Panc1 (cell line): ENCODE results near the gene STK32C. TPM values are rescaled to one million over a fixed set of nuclear protein-coding genes. Genes with fewer than 3 reads are reported as not detected.

Experiments used
- ATAC-seq: fragments of 200-7000 bp; cut with Tn5 transposase; 2 replicates; pipeline ENCODE4 v1.9.1; 2020; ENCODE audit warnings: mild to moderate bottlenecking, moderate library complexity
- BruUV-seq: library from RNA; stranded (reverse); fragments of 400-500 nt; replicated peaks from 2 replicates; lab custom pipeline; 2021; lab: Mats Ljungman, UMichigan
- CTCF ChIA-PET: fragments of 300-600 bp; sonication (Branson Sonifier 250); formaldehyde crosslinking; loops from one replicate; lab custom pipeline; 2022; ENCODE audit warnings: antibody characterized with exemption; lab: Charles Lee
- POLR2A ChIA-PET: fragments of 300-600 bp; sonication (Branson Sonifier 250); formaldehyde crosslinking; loops from one replicate; lab custom pipeline; 2022; ENCODE audit warnings: antibody characterized with exemption; lab: Charles Lee
- DNase-seq: peaks from one replicate; pipeline ENCODE4 v3.0.0-alpha.2; 2010; ENCODE audit warnings: low read depth, low spot score
- H3K27ac ChIP-seq: 2 replicates; pipeline ENCODE4 v1.5.1; 2011; ENCODE audit warnings: mild to moderate bottlenecking, low read length, inconsistent platforms
- H3K27me3 ChIP-seq: fragments of 200-500 bp; sonication (Bioruptor generic); 2 replicates; pipeline ENCODE4 v1.6.0; 2014; ENCODE audit warnings: low read length, inconsistent platforms; ENCODE audit not compliant: control insufficient read depth, insufficient read depth
- H3K36me3 ChIP-seq: fragments of 200-500 bp; sonication (Bioruptor generic); 2 replicates; pipeline ENCODE4 v1.5.1; 2014; ENCODE audit warnings: inconsistent platforms, mild to moderate bottlenecking, low read length, moderate library complexity; ENCODE audit not compliant: control insufficient read depth, insufficient read depth
- H3K4me1 ChIP-seq: 2 replicates; pipeline ENCODE4 v1.5.1; 2011; ENCODE audit warnings: inconsistent platforms, mild to moderate bottlenecking, low read length, moderate library complexity; ENCODE audit not compliant: control insufficient read depth, insufficient read depth
- H3K4me3 ChIP-seq, 2 experiments: 2 replicates each; pipeline ENCODE4 v1.5.1; 2011 to 2012; ENCODE audit warnings: low read depth in 2 of 2, low read length in 2 of 2, mild to moderate bottlenecking in 2 of 2, inconsistent platforms in 1 of 2, moderate library complexity in 1 of 2
- H3K9me3 ChIP-seq: fragments of 200-500 bp; sonication (Bioruptor generic); 2 replicates; pipeline ENCODE4 v1.5.1; 2014; ENCODE audit warnings: low read depth, mild to moderate bottlenecking, inconsistent platforms, low read length, moderate library complexity; ENCODE audit not compliant: control insufficient read depth, insufficient read depth
- POLR2AphosphoS5 ChIP-seq: IDR thresholded peaks from 2 replicates; pipeline ENCODE4 v1.6.1; 2012; ENCODE audit warnings: mild to moderate bottlenecking, low read depth, low read length, moderate library complexity
- SIN3A ChIP-seq: IDR thresholded peaks from 2 replicates; pipeline ENCODE4 v1.6.1; 2012; ENCODE audit warnings: low read depth, mild to moderate bottlenecking, low read length, moderate library complexity, borderline replicate concordance; ENCODE audit not compliant: insufficient read depth
- TCF7L2 ChIP-seq: IDR thresholded peaks from 2 replicates; pipeline ENCODE4 v1.6.1; 2011; ENCODE audit warnings: mild to moderate bottlenecking, low read depth, low read length, inconsistent platforms
- in situ Hi-C: cut with HindIII; loops from 2 replicates; pipeline ENCODE4 v1.10.0; 2016; ENCODE audit warnings: low sequenced_read_pairs, low pct_unique_long_range_greater_than_20kb
- intact Hi-C: fragments of 100-400 bp; cut with micrococcal nuclease; formaldehyde crosslinking; loops from one replicate; pipeline ENCODE4 v1.10.0; 2022; ENCODE audit not compliant: unreplicated experiment
- total RNA-seq: library from RNA; stranded (reverse); gene quantifications from one replicate; pipeline ENCODE4 v1.2.1, GENCODE V29; 2021; ENCODE audit not compliant: unreplicated experiment
- TF ChIP-seq, protein P1 (sequence below), 2 experiments: IDR thresholded peaks; 2 replicates each; pipeline ENCODE4 v1.6.1; 2011 to 2012; ENCODE audit warnings: low read depth in 2 of 2, control low read depth in 1 of 2, low read length in 1 of 2, mild to moderate bottlenecking in 1 of 2, moderate library complexity in 1 of 2; ENCODE audit not compliant: insufficient read depth in 1 of 2
- TF ChIP-seq, protein P2 (sequence below): fragments of 450-650 bp; IDR thresholded peaks from 2 replicates; pipeline ENCODE4 v1.5.1; 2017; ENCODE audit warnings: mild to moderate bottlenecking

STK32C gene
- total RNA-seq, 1 experiment from 2014 or later, result 53.7 TPM

DNA sequence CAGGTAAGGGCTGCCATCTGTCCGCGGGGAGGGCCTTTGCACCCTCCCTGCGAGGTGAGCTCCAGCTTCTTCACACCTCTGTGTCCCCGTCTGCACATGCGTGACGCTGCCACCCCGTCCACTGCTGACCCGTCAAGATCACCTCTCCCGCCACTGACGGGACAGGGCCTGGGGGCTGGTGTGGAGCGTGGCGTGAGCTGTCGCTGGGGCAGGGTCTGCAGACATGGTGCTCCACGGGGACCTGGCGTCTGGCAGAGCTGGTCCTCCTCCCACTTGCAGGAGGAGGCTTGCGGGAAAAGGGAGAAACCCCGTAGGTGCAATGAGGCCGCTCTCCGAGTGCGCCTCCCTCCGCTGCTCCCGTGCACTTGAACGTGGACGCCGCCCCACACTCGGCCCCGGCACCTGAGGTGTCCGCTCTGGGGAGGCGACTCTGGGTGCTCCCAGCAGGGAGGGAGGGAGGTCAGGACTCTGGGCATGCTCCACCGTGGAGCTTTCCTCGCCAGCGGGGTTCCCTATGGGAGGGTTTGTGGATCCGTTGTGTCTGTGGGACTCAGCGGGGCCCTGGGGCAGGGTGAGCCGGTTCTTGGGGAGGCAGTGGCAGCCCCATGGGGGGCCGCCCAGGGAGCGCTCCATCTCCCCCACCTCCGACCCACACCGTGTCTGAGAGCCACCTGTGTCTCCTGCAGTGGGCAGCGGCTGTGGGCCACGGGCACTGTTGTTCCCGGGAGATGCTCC lies 138.6 kb downstream of the STK32C start:
- CTCF ChIA-PET, result no interaction called here
- no TSS peak for BruUV-seq
- no peak for ATAC-seq

DNA sequence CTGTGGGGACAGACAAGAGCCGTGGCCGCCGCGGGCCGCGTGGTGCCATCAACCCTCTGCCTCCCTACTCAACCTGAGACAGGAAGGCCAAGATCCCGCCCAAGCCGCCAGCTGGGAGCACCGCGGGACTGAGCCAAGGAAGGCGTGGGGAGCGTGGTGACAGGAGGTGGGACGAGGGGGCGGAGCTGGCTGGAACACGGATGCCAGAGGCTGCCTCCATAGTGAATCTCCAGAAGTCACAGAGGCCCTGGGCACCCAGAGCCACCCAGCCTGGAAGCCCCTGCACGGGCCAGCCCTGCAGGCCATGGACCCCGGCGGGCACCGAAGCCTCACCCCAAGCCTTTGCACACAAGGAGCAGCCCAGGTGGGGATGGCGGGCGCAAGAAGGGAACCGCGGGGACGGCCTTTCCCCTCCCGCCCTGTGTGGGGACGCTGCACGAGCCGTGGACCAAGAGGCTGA lies 139.1 kb downstream of the STK32C start:
- H3K9me3 ChIP-seq, result no peaks in the 10 kb centered on the region
- ChIA-PET CTCF (no interaction called here), POLR2A (no interaction called here)
- H3K4me3 ChIP-seq, result no peak overlapping the region
- H3K27ac ChIP-seq, result no peak overlapping the region
- H3K36me3 ChIP-seq, result no peaks in the 10 kb centered on the region
- no TSS peak for BruUV-seq
- no peaks in the 10 kb centered on the region for H3K27me3 ChIP-seq
- in situ Hi-C loops, result no loop called here
- intact Hi-C loops, result no loop called here
- H3K4me1 ChIP-seq, result no peaks in the 10 kb centered on the region; the same call in 1 of the 2 replicates
- no peak for ATAC-seq
- TF ChIP-seq SIN3A (no peak), POLR2AphosphoS5 (no peak), TCF7L2 (no peak)
- TF ChIP-seq, protein P1, sequence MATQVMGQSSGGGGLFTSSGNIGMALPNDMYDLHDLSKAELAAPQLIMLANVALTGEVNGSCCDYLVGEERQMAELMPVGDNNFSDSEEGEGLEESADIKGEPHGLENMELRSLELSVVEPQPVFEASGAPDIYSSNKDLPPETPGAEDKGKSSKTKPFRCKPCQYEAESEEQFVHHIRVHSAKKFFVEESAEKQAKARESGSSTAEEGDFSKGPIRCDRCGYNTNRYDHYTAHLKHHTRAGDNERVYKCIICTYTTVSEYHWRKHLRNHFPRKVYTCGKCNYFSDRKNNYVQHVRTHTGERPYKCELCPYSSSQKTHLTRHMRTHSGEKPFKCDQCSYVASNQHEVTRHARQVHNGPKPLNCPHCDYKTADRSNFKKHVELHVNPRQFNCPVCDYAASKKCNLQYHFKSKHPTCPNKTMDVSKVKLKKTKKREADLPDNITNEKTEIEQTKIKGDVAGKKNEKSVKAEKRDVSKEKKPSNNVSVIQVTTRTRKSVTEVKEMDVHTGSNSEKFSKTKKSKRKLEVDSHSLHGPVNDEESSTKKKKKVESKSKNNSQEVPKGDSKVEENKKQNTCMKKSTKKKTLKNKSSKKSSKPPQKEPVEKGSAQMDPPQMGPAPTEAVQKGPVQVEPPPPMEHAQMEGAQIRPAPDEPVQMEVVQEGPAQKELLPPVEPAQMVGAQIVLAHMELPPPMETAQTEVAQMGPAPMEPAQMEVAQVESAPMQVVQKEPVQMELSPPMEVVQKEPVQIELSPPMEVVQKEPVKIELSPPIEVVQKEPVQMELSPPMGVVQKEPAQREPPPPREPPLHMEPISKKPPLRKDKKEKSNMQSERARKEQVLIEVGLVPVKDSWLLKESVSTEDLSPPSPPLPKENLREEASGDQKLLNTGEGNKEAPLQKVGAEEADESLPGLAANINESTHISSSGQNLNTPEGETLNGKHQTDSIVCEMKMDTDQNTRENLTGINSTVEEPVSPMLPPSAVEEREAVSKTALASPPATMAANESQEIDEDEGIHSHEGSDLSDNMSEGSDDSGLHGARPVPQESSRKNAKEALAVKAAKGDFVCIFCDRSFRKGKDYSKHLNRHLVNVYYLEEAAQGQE (IDR thresholded peaks at IDR 0.05; ENCODE audit: insufficient read depth in 1 of 2, low read depth in 2 of 2, low read length in 1 of 2), result no peak
- TF ChIP-seq, protein P2, sequence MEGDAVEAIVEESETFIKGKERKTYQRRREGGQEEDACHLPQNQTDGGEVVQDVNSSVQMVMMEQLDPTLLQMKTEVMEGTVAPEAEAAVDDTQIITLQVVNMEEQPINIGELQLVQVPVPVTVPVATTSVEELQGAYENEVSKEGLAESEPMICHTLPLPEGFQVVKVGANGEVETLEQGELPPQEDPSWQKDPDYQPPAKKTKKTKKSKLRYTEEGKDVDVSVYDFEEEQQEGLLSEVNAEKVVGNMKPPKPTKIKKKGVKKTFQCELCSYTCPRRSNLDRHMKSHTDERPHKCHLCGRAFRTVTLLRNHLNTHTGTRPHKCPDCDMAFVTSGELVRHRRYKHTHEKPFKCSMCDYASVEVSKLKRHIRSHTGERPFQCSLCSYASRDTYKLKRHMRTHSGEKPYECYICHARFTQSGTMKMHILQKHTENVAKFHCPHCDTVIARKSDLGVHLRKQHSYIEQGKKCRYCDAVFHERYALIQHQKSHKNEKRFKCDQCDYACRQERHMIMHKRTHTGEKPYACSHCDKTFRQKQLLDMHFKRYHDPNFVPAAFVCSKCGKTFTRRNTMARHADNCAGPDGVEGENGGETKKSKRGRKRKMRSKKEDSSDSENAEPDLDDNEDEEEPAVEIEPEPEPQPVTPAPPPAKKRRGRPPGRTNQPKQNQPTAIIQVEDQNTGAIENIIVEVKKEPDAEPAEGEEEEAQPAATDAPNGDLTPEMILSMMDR, result no peak
- DNase-seq, result no peak

More for the DNA sequence above, 138.6 kb downstream of the STK32C start:
- Histone ChIP-seq H3K4me3 (no peak overlapping the region), H3K9me3 (no peaks in the 10 kb centered on the region), H3K4me1 (no peaks in the 10 kb centered on the region; the same call in 1 of the 2 replicates), H3K36me3 (no peaks in the 10 kb centered on the region), H3K27me3 (no peaks in the 10 kb centered on the region), H3K27ac (no peak overlapping the region)
- POLR2A ChIA-PET, result no interaction called here
- TF ChIP-seq POLR2AphosphoS5 (no peak), SIN3A (no peak)
- in situ Hi-C loops, result no loop called here
- intact Hi-C loops, result no loop called here
- DNase-seq, result no peak

DNA sequence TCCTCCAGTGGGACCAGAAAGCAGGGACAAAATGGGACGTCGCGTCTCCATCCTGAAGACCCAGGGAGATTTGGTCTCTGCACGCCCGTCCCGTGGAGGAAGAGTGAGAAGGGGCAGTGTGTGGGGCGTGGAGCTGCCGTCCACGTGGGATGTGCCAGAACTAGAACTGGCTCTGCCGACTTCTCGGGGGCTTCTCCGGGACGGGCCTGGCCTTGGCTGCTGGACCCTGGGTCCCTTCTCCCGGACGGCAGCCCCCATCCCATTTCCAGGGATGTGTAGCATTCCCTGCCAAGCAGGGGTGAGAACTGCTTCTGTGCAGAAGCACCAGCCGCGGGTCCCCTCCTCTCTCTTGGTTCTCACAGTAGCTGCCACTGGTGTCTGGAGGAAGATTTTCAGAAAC lies 139.8 kb downstream of the STK32C start:
- CTCF ChIA-PET, result no interaction called here

More for the DNA sequence above, 139.8 kb downstream of the STK32C start:
- in situ Hi-C loops, result no loop called here
- POLR2A ChIA-PET, result no interaction called here
- H3K9me3 ChIP-seq, result no peaks in the 10 kb centered on the region
- BruUV-seq, result no TSS peak
- no peaks in the 10 kb centered on the region for H3K36me3 ChIP-seq
- intact Hi-C loops, result no loop called here
- no peak overlapping the region for H3K27ac ChIP-seq
- TF ChIP-seq, protein P2, result no peak
- TF ChIP-seq SIN3A, result no peak
- no peak for TF ChIP-seq TCF7L2
- TF ChIP-seq, protein P1 (IDR thresholded peaks at IDR 0.05; ENCODE audit: insufficient read depth in 1 of 2, low read depth in 2 of 2, low read length in 1 of 2), result no peak
- TF ChIP-seq POLR2AphosphoS5, result no peak
- H3K4me1 ChIP-seq, result no peaks in the 10 kb centered on the region; the same call in 1 of the 2 replicates
- DNase-seq (no peak), ATAC-seq (no peak)
- H3K27me3 ChIP-seq, result no peaks in the 10 kb centered on the region
- H3K4me3 ChIP-seq, result no peak overlapping the region
